DOHH2 (cell line): Measurements from ENCODE around the gene RGS19.

Experiments
- EZH2phosphoT487 ChIP-seq: fragments of 200-600 bp; sonication (generic); IDR thresholded peaks from 2 replicates; pipeline ENCODE4 v1.6.1; 2017; ENCODE audit warnings: borderline replicate concordance, mild to moderate bottlenecking, antibody characterized with exemption, low read length, moderate library complexity, mixed read lengths
- TF ChIP-seq, protein P1 (sequence below): fragments of 200-600 bp; sonication (generic); IDR thresholded peaks from one replicate; pipeline ENCODE4 v1.5.1; 2014; ENCODE audit warnings: antibody characterized with exemption, mild to moderate bottlenecking, low read depth, low read length; ENCODE audit not compliant: poor library complexity, severe bottlenecking

DNA sequence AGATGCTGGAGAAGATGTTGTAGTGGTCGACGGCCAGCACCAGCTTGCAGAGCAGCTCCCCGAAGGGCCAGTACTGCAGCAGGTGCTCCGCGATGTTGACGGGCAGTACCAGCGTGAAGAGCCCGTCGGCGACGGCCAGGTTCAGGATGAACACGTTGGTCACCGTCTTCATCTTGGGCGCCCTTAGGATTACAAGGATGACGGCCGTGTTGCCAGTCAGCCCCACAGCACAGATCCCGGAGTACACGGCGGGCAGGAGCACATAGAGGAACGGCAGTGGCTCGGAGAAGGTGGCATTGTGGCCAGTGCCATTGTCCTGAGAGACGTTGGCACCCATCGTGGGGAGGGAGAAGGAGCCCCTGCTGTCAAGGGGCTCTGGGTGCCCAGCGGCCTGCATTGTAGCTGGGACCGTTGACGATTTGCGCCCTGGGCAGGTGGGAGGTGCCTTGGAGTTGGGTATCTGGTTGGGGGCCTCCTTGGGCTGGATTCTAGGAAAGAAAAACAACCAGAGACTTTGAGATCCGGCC lies 27.2 kb upstream of the RGS19 start:
- TF ChIP-seq, protein P1, sequence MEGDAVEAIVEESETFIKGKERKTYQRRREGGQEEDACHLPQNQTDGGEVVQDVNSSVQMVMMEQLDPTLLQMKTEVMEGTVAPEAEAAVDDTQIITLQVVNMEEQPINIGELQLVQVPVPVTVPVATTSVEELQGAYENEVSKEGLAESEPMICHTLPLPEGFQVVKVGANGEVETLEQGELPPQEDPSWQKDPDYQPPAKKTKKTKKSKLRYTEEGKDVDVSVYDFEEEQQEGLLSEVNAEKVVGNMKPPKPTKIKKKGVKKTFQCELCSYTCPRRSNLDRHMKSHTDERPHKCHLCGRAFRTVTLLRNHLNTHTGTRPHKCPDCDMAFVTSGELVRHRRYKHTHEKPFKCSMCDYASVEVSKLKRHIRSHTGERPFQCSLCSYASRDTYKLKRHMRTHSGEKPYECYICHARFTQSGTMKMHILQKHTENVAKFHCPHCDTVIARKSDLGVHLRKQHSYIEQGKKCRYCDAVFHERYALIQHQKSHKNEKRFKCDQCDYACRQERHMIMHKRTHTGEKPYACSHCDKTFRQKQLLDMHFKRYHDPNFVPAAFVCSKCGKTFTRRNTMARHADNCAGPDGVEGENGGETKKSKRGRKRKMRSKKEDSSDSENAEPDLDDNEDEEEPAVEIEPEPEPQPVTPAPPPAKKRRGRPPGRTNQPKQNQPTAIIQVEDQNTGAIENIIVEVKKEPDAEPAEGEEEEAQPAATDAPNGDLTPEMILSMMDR, result no peak
- no peak for TF ChIP-seq EZH2phosphoT487
